AG08396 (cell line): ENCODE results near the gene GBP7.
"Not testable (repeated sequence)": the region's sequence is repeated elsewhere in the genome, so short reads cannot be mapped to it uniquely, and the experiment has no call there.

Experiments used
- DNase-seq: peaks from one replicate; pipeline ENCODE4 v3.0.0; 2012; ENCODE audit warnings: low spot score, mixed read lengths

Gene GBP7

GRCh38 chr1:89175601-89176256 is at the start of gene GBP7:
TSS of gene GBP7 (minus strand) at chr1:89176003. CDS start at chr1:89171935, 4,068 bp downstream.
- DNase-seq = no peak

GRCh38 chr1:89221341-89221740 is 45.5 kb upstream of the GBP7 start:
- no peak for DNase-seq

- DNase-seq = not testable (repeated sequence)
These were observed 44.0 kb upstream of the GBP7 start for GRCh38 chr1:89219851-89220250.

- not testable (repeated sequence) for DNase-seq
These were observed 43.1 kb upstream of the GBP7 start for GRCh38 chr1:89218941-89219340.

GRCh38 chr1:89213347-89213746 is 37.5 kb upstream of the GBP7 start:
- DNase-seq = no peak

- DNase-seq = no peak
These were observed 35.3 kb upstream of the GBP7 start for GRCh38 chr1:89211035-89211634.

GRCh38 chr1:89206373-89206772 is 30.6 kb upstream of the GBP7 start:
- no peak for DNase-seq

- DNase-seq = peak; percentile 12
These were observed 27.4 kb upstream of the GBP7 start for GRCh38 chr1:89203166-89203565.

GRCh38 chr1:89201106-89201794 is 25.4 kb upstream of the GBP7 start:
- no peak for DNase-seq

GRCh38 chr1:89200663-89201062 is 24.9 kb upstream of the GBP7 start:
- DNase-seq = no peak

- no peak for DNase-seq
These were observed 23.8 kb upstream of the GBP7 start for GRCh38 chr1:89199525-89200031.

- DNase-seq = peak; percentile 20
These were observed 22.8 kb upstream of the GBP7 start, which contains the start of gene GBP4 for GRCh38 chr1:89198491-89199072. TSS of gene GBP4 (minus strand) at chr1:89198942. CDS start at chr1:89198834, 108 bp downstream.

- no peak for DNase-seq
These were observed 22.3 kb upstream of the GBP7 start for GRCh38 chr1:89198081-89198480.

GRCh38 chr1:89195476-89195875 is 19.7 kb upstream of the GBP7 start:
- DNase-seq = no peak

GRCh38 chr1:89191314-89191713 is 15.5 kb upstream of the GBP7 start:
- DNase-seq = no peak

- DNase-seq = no peak
These were observed 14.2 kb upstream of the GBP7 start for GRCh38 chr1:89190017-89190416.

- no peak for DNase-seq
These were observed 3.5 kb upstream of the GBP7 start for GRCh38 chr1:89179343-89179742.

GRCh38 chr1:89176971-89177370 is 1.2 kb upstream of the GBP7 start:
- no peak for DNase-seq

GRCh38 chr1:89174491-89174890 is 1.3 kb downstream of the GBP7 start:
- DNase-seq = no peak

GRCh38 chr1:89172468-89173143 is 3.2 kb downstream of the GBP7 start:
- DNase-seq = no peak

- no peak for DNase-seq
These were observed 4.8 kb downstream of the GBP7 start for GRCh38 chr1:89171067-89171438.
